Muscle layer of colon (tissue), 2 donors: ENCODE data around the gene MTHFD1.

ENCODE experiments used
- H3K27ac ChIP-seq: one replicate; pipeline ENCODE4 v1.7.0; 2013; ENCODE audit warnings: low read depth, mild to moderate bottlenecking, low read length, moderate library complexity
- H3K27me3 ChIP-seq, 2 donors: one replicate each; pipeline ENCODE4 v1.7.0; 2013; ENCODE audit warnings: low read length in 2 of 2, mild to moderate bottlenecking in 2 of 2; ENCODE audit not compliant: insufficient read depth in 2 of 2, control insufficient read depth in 1 of 2
- H3K36me3 ChIP-seq: one replicate; pipeline ENCODE4 v1.7.0; 2013; ENCODE audit warnings: mild to moderate bottlenecking, low read length; ENCODE audit not compliant: insufficient read depth
- H3K4me1 ChIP-seq: one replicate; pipeline ENCODE4 v1.7.0; 2013; ENCODE audit warnings: mild to moderate bottlenecking, low read length; ENCODE audit not compliant: insufficient read depth
- H3K4me3 ChIP-seq, 2 donors: one replicate each; pipeline ENCODE4 v1.7.0; 2013; ENCODE audit warnings: low read length in 2 of 2, low read depth in 1 of 2, mild to moderate bottlenecking in 1 of 2, moderate library complexity in 1 of 2
- H3K9ac ChIP-seq: one replicate; pipeline ENCODE4 v1.7.0; 2013; ENCODE audit warnings: low read length
- H3K9me3 ChIP-seq: one replicate; pipeline ENCODE4 v1.7.0; 2013; ENCODE audit warnings: mild to moderate bottlenecking, low read length
- donor health status: abdominal sarcoma.
- donor health status: Adenocarcinoma of cecum.

Gene MTHFD1

GRCh38 chr14:64410084-64410774 is 22.1 kb downstream of the MTHFD1 start:
- no peak overlapping the region for H3K4me3 ChIP-seq
- H3K36me3 ChIP-seq = peaks cover 4% of the 10 kb centered on the region
- H3K9me3 ChIP-seq = no peaks in the 10 kb centered on the region
- no peak overlapping the region for H3K9ac ChIP-seq
- no peaks in the 10 kb centered on the region for H3K27me3 ChIP-seq
- H3K27ac ChIP-seq = no peak overlapping the region
- H3K4me1 ChIP-seq = no peaks in the 10 kb centered on the region

GRCh38 chr14:64411001-64411400 is 22.8 kb downstream of the MTHFD1 start:
- no peaks in the 10 kb centered on the region for H3K9me3 ChIP-seq
- no peak overlapping the region for H3K27ac ChIP-seq
- H3K36me3 ChIP-seq = peaks cover 10% of the 10 kb centered on the region
- H3K9ac ChIP-seq = no peak overlapping the region
- H3K4me1 ChIP-seq = no peaks in the 10 kb centered on the region
- H3K27me3 ChIP-seq = no peaks in the 10 kb centered on the region
- H3K4me3 ChIP-seq = no peak overlapping the region

GRCh38 chr14:64412237-64412636 is 24.1 kb downstream of the MTHFD1 start:
- no peaks in the 10 kb centered on the region for H3K27me3 ChIP-seq
- H3K27ac ChIP-seq = no peak overlapping the region
- H3K4me1 ChIP-seq = no peaks in the 10 kb centered on the region
- peaks cover 10% of the 10 kb centered on the region for H3K36me3 ChIP-seq
- no peak overlapping the region for H3K9ac ChIP-seq
- no peaks in the 10 kb centered on the region for H3K9me3 ChIP-seq
- no peak overlapping the region for H3K4me3 ChIP-seq

GRCh38 chr14:64416348-64416932 is 28.3 kb downstream of the MTHFD1 start:
- no peaks in the 10 kb centered on the region for H3K9me3 ChIP-seq
- H3K9ac ChIP-seq = no peak overlapping the region
- H3K27ac ChIP-seq = no peak overlapping the region
- no peaks in the 10 kb centered on the region for H3K27me3 ChIP-seq
- peaks cover 10% of the 10 kb centered on the region for H3K36me3 ChIP-seq
- H3K4me1 ChIP-seq = no peaks in the 10 kb centered on the region
- H3K4me3 ChIP-seq = no peak overlapping the region

- H3K27me3 ChIP-seq = no peaks in the 10 kb centered on the region
- H3K9ac ChIP-seq = no peak overlapping the region
- no peak overlapping the region for H3K4me3 ChIP-seq
- H3K27ac ChIP-seq = no peak overlapping the region
- H3K4me1 ChIP-seq = no peaks in the 10 kb centered on the region
- H3K36me3 ChIP-seq = peaks cover 10% of the 10 kb centered on the region
- H3K9me3 ChIP-seq = no peaks in the 10 kb centered on the region
Observed at GRCh38 chr14:64417055-64417770, 29.1 kb downstream of the MTHFD1 start.

GRCh38 chr14:64417771-64418125 is 29.6 kb downstream of the MTHFD1 start:
- no peak overlapping the region for H3K9ac ChIP-seq
- H3K4me3 ChIP-seq = no peak overlapping the region
- H3K36me3 ChIP-seq = peaks cover 10% of the 10 kb centered on the region
- no peak overlapping the region for H3K27ac ChIP-seq
- no peaks in the 10 kb centered on the region for H3K27me3 ChIP-seq
- no peaks in the 10 kb centered on the region for H3K4me1 ChIP-seq
- H3K9me3 ChIP-seq = no peaks in the 10 kb centered on the region

GRCh38 chr14:64419003-64419402 is 30.9 kb downstream of the MTHFD1 start:
- Histone ChIP-seq H3K4me1 (no peaks in the 10 kb centered on the region), H3K36me3 (peaks cover 10% of the 10 kb centered on the region), H3K27me3 (no peaks in the 10 kb centered on the region), H3K9ac (no peak overlapping the region), H3K27ac (no peak overlapping the region), H3K4me3 (no peak overlapping the region), H3K9me3 (no peaks in the 10 kb centered on the region)

- H3K4me1 ChIP-seq = no peaks in the 10 kb centered on the region
- H3K27ac ChIP-seq = no peak overlapping the region
- H3K27me3 ChIP-seq = no peaks in the 10 kb centered on the region
- H3K4me3 ChIP-seq = no peak overlapping the region
- no peak overlapping the region for H3K9ac ChIP-seq
- no peaks in the 10 kb centered on the region for H3K9me3 ChIP-seq
- peaks cover 4% of the 10 kb centered on the region for H3K36me3 ChIP-seq
Observed at GRCh38 chr14:64421166-64421565, 33.0 kb downstream of the MTHFD1 start.

GRCh38 chr14:64422005-64422404 is 33.9 kb downstream of the MTHFD1 start:
- peaks cover 8% of the 10 kb centered on the region for H3K36me3 ChIP-seq

GRCh38 chr14:64422756-64423155 is 34.6 kb downstream of the MTHFD1 start:
- H3K36me3 ChIP-seq = peaks cover 14% of the 10 kb centered on the region
- no peaks in the 10 kb centered on the region for H3K4me1 ChIP-seq
- no peaks in the 10 kb centered on the region for H3K27me3 ChIP-seq
- H3K27ac ChIP-seq = no peak overlapping the region
- no peaks in the 10 kb centered on the region for H3K9me3 ChIP-seq
- H3K9ac ChIP-seq = no peak overlapping the region
- no peak overlapping the region for H3K4me3 ChIP-seq

More at GRCh38 chr14:64422005-64422404, 33.9 kb downstream of the MTHFD1 start:
- no peak overlapping the region for H3K27ac ChIP-seq
- H3K9me3 ChIP-seq = no peaks in the 10 kb centered on the region
- no peak overlapping the region for H3K9ac ChIP-seq
- no peak overlapping the region for H3K4me3 ChIP-seq
- H3K4me1 ChIP-seq = no peaks in the 10 kb centered on the region
- no peaks in the 10 kb centered on the region for H3K27me3 ChIP-seq

- H3K27me3 ChIP-seq = no peaks in the 10 kb centered on the region
- no peak overlapping the region for H3K27ac ChIP-seq
- H3K4me1 ChIP-seq = no peaks in the 10 kb centered on the region
- no peaks in the 10 kb centered on the region for H3K9me3 ChIP-seq
- H3K9ac ChIP-seq = no peak overlapping the region
- H3K4me3 ChIP-seq = no peak overlapping the region
- peaks cover 14% of the 10 kb centered on the region for H3K36me3 ChIP-seq
Observed at GRCh38 chr14:64423987-64424386, 35.8 kb downstream of the MTHFD1 start.
